Cerebellar cortex (tissue), 1 donor: ENCODE data around the gene DCC.
"Not testable (repeated sequence)": the region's sequence is repeated elsewhere in the genome, so short reads cannot be mapped to it uniquely, and the experiment has no call there.

Experiments
- DNase-seq: peaks from one replicate; pipeline ENCODE4 v3.0.0-alpha.2; 2015; ENCODE audit warnings: low spot score

Gene DCC

GRCh38 chr18:53509886-53510285 lies 1169.9 kb downstream of the DCC start:
- DNase-seq = no peak

GRCh38 chr18:53511725-53512124 lies 1171.7 kb downstream of the DCC start:
- not testable (repeated sequence) for DNase-seq

DNA sequence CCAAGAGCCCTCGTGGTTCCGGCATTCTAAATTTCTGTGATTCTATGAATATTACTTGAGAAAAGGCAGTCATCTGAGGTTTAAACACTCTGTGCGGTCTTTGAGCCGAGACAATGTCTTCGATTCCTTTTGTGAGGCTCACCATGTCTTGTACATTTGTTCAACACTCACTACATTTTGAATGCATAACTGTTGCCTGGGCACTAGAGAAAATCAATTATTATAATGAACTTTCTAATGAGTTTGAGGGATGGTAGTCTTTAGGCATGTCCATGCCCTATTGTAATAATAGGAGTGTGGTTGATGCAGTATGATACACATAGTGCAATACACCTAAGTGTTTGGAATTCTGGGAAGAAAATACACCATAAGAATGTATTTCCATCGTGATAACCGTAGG lies 1181.1 kb downstream of the DCC start:
- no peak for DNase-seq

DNA sequence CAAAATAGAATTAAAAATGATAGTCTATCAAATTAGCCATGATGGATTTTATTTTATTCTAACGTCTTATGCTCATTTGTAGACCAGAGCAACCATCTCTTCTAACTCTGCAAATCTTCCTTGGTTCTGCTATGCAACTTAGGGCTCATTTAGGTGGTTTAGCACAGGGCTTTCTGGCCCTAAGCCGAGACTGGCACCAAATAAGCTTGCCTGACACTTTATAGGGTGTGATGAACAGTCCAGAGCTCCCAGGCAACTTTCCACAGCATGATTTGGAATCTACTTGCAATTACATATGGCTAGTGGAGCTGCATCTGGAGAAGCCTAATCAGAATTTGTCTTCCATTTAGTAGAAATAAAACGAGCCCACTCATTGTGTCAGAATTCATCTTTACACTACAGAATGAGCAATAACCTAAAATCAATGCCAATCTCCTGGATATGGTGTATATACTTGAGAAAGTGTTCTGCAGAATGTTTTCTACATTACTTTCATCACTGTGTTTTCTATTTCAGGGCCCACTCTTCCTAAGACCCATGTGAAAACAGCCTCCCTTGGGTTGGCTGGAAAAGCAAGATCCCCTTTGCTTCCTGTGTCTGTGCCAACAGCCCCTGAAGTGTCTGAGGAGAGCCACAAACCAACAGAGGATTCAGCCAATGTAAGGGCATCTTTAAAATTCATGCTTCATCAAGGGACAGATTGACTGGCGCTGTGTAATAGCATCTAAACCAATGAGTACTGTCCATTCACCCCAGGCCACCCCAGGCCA lies 1186.3 kb downstream of the DCC start:
- DNase-seq = no peak

DNA sequence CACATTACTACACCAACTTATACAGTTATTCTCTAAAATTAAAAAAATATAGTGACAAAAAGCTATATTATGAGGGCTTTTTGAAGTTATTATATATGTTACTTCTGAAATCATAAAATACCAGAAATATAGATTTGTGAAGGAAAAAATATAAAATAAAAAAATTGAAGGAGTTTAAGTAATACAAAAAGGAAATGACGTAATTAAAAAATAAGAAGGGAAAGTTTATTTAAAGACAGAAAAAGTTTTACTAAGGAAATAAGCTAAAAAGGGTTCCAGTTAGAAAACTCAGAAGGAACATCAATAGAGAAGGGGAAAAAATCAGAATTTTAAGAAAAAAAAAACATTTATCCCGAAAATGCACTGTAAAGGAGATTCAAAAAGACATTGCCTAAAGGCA lies 1187.4 kb downstream of the DCC start:
- no peak for DNase-seq

DNA sequence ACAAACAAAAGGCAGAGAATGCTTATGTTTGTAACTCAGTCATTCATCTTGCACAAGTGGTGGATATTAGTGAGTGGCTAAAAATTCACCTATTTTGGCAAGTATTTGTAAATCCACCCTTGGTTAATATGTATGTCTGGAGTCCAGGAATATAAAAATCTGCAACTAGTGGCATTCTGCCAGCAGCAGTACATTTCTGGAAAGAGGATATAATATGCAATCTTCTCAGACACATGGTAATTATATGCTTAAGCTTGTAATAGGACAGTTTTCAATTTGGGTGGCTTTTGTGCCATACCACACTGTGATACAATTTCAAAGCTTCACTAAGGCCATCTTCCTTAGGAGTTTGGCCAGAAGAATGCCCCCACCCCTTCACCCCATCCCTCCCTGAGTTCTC lies 1191.2 kb downstream of the DCC start:
- DNase-seq = no peak

- no peak for DNase-seq
Measured at GRCh38 chr18:53531896-53532295, 1191.9 kb downstream of the DCC start.

GRCh38 chr18:53534203-53534602 lies 1194.2 kb downstream of the DCC start:
- no peak for DNase-seq

DNA sequence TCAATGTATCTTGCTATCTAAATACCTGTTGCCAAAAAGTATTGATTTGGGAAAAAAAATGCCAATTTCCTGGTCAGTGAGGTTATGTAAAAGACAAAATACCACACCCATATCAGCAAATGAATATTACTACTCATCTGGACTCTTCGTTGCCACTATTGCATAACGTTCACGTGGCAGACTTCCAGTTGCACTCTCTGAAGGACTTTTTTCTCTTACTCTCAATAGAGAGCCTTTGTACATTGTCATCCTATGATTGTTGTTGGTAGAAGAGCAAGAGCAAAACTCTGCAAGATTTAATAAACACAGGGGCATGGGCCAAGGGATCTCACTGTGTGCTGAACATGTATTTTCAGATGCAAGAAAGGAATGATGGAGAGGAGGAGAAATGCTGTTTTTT lies 1194.7 kb downstream of the DCC start:
- no peak for DNase-seq

DNA sequence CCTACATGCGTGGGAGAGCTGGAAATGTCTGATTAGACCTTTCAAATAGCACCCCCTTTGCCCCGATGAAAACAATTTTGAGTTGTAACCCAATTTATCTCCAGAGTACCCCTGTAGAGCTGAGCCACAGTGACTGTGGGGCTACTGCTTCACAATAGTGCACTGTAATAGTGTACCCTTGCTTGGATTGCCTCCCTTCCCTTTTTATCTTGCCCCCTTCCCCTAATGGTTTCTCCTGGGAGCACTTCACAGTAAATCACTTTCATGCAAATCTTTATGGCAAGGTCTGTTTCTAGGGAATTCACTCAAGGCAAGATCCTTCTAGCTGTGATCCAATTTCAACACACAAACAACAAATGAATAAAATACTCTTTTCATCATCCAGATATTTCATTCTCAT lies 1196.9 kb downstream of the DCC start:
- no peak for DNase-seq

DNA sequence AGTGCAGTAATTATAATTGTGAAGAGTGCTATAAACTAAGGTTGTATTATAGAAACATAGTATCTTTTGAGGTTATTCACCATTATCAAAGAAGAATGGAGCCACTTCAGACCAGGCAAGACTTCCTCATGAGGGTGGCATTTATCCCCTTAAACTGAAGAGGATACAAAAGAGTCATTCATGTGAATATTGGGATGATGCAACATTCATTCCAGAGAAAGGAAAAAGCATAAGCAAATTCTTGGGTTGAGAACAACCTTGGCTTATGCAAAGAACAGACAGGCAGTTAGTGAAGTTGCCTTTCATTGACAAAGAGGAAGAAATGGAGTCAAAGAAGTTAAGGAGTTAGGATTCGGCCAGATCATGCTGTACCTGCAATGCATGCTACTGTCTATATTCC lies 1201.9 kb downstream of the DCC start:
- DNase-seq = no peak

- no peak for DNase-seq
Measured at GRCh38 chr18:53543711-53544110, 1203.7 kb downstream of the DCC start.

GRCh38 chr18:53544917-53545316 lies 1204.9 kb downstream of the DCC start:
- no peak for DNase-seq

GRCh38 chr18:53551868-53552426 lies 1212.0 kb downstream of the DCC start:
- DNase-seq = no peak

DNA sequence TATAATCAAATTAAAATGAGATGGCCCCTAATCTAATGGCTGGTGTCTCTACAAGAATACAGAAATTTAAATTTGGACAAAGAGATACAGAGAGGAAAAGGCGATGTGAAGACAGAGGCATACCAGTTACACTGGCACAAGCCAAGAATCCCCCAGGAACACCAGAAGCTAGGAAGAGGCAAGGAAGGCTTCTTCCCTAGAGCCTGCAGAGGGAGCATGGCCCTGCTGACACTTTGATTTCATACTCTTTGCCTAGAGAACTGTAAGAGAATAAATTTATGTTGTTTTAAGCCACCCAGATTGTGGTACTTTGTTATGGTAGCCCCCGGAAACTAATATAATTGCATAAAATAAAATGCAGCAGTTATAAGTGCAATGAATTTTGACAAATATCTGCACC lies 1213.0 kb downstream of the DCC start:
- DNase-seq = no peak

- DNase-seq = no peak
Measured at GRCh38 chr18:53556450-53556849, 1216.5 kb downstream of the DCC start.

GRCh38 chr18:53560546-53560945 lies 1220.5 kb downstream of the DCC start:
- no peak for DNase-seq

DNA sequence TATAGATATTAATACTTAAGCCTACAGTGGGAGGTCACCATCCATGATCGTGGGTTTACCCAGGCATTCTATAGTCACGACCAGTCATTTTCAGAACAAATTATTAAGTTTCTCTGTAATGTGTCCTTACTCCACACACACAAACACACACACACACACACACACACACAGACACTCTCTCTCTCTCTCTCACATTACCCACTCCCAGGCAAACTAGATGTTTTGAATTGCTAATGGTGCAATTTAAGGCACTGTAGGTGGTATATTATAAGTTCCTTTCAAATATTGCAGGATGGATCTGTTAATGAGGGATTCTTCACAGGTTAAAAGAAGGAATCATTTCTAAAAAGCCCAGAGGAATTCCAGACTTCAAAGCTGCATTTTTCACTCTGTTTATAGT lies 1226.6 kb downstream of the DCC start:
- DNase-seq = no peak

GRCh38 chr18:53567929-53568574 lies 1228.1 kb downstream of the DCC start:
- peak; percentile 9 for DNase-seq
